Cardiac muscle cell (in vitro differentiated cells and primary cell): ENCODE results near the gene RPL37A. TPM values are rescaled to one million over a fixed set of nuclear protein-coding genes. Genes with fewer than 3 reads are reported as not detected.

Experiments used
- DNase-seq, 2 donors: peaks; one replicate each; pipeline versions ENCODE4 v3.0.0 to v3.0.0-alpha.2; 2010 to 2017; ENCODE audit warnings: low read depth in 1 of 2, low spot score in 1 of 2
- H3K27ac ChIP-seq: fragments of 200-600 bp; sonication (generic); 2 replicates; pipeline ENCODE4 v1.5.1; 2016
- H3K27me3 ChIP-seq: fragments of 200-600 bp; sonication (generic); 2 replicates; pipeline ENCODE4 v1.6.0; 2016; ENCODE audit warnings: control low read depth
- H3K36me3 ChIP-seq: fragments of 200-600 bp; sonication (generic); 2 replicates; pipeline ENCODE4 v1.5.1; 2016; ENCODE audit warnings: control low read depth
- H3K4me1 ChIP-seq: fragments of 200-600 bp; sonication (generic); 2 replicates; pipeline ENCODE4 v1.8.1; 2017; ENCODE audit warnings: low read depth, mild to moderate bottlenecking, mixed run types
- H3K4me3 ChIP-seq: fragments of 200-600 bp; sonication (generic); 2 replicates; pipeline ENCODE4 v1.5.1; 2016; ENCODE audit warnings: mild to moderate bottlenecking
- H3K9me3 ChIP-seq: fragments of 200-600 bp; sonication (generic); 2 replicates; pipeline ENCODE4 v1.5.1; 2017; ENCODE audit warnings: low read depth, mild to moderate bottlenecking, control low read depth
- polyA plus RNA-seq: library from polyadenylated mRNA; unstranded; fragments of >200 nt; fragmentation: Nextera tagmentation; extraction: Ambion mirVana; gene quantifications from 2 replicates; pipeline ENCODE4 v1.2.1, GENCODE V29; 2016
- total RNA-seq: library from RNA; depleted of rRNA; stranded (reverse); fragments of >200 nt; gene quantifications from 2 replicates; pipeline ENCODE4 v1.2.3, GENCODE V29; 2016
- TF ChIP-seq, protein P1 (sequence below): IDR thresholded peaks from 2 replicates; pipeline ENCODE4 v1.5.1; 2012; ENCODE audit warnings: low read depth, mild to moderate bottlenecking, low read length

RPL37A gene
- total and polyA plus RNA-seq, 2 experiments from 2014 or later, result 685 to 1,245 TPM

DNA sequence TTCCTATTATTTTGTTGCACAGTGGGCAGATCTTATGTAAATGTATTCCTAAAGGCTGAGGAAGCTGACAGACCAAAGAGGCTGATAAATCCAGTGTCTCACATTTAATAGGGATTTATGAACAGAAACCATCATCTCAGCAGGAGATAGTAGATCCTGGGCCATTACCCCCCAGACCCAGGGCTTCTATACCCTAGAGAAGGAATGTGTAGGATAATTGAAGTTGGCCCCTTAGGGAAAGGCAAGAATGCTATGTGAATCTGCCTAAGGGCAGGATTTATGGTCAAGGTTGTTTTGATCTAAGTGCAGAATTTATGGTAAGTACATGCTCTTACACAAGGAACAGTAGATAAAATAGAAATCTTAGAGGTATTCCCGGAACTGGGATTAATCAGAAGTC, 29.0 kb downstream of the RPL37A start:
- TF ChIP-seq, protein P1, sequence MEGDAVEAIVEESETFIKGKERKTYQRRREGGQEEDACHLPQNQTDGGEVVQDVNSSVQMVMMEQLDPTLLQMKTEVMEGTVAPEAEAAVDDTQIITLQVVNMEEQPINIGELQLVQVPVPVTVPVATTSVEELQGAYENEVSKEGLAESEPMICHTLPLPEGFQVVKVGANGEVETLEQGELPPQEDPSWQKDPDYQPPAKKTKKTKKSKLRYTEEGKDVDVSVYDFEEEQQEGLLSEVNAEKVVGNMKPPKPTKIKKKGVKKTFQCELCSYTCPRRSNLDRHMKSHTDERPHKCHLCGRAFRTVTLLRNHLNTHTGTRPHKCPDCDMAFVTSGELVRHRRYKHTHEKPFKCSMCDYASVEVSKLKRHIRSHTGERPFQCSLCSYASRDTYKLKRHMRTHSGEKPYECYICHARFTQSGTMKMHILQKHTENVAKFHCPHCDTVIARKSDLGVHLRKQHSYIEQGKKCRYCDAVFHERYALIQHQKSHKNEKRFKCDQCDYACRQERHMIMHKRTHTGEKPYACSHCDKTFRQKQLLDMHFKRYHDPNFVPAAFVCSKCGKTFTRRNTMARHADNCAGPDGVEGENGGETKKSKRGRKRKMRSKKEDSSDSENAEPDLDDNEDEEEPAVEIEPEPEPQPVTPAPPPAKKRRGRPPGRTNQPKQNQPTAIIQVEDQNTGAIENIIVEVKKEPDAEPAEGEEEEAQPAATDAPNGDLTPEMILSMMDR, result no peak
- H3K27ac ChIP-seq, result no peak overlapping the region
- H3K4me3 ChIP-seq, result no peak overlapping the region
- no peaks in the 10 kb centered on the region for H3K9me3 ChIP-seq
- H3K27me3 ChIP-seq, result no peaks in the 10 kb centered on the region
- no peaks in the 10 kb centered on the region for H3K36me3 ChIP-seq
- no peak for DNase-seq
- peaks cover 22% of the 10 kb centered on the region for H3K4me1 ChIP-seq

GRCh38 chr2:216532562-216532961, 33.9 kb downstream of the RPL37A start:
- TF ChIP-seq, protein P1, result no peak
- H3K36me3 ChIP-seq, result no peaks in the 10 kb centered on the region
- H3K4me3 ChIP-seq, result no peak overlapping the region
- peak overlapping the region; percentile 44 for H3K27ac ChIP-seq
- no peak for DNase-seq
- H3K4me1 ChIP-seq, result peaks cover 57% of the 10 kb centered on the region
- no peaks in the 10 kb centered on the region for H3K27me3 ChIP-seq
- no peaks in the 10 kb centered on the region for H3K9me3 ChIP-seq

GRCh38 chr2:216533609-216534008, 35.0 kb downstream of the RPL37A start:
- DNase-seq, result no peak
- H3K27ac ChIP-seq, result peak overlapping the region; percentile 53
- TF ChIP-seq, protein P1, result no peak
- H3K27me3 ChIP-seq, result no peaks in the 10 kb centered on the region
- H3K4me3 ChIP-seq, result no peak overlapping the region
- no peaks in the 10 kb centered on the region for H3K9me3 ChIP-seq
- H3K36me3 ChIP-seq, result no peaks in the 10 kb centered on the region
- H3K4me1 ChIP-seq, result peaks cover 52% of the 10 kb centered on the region

DNA sequence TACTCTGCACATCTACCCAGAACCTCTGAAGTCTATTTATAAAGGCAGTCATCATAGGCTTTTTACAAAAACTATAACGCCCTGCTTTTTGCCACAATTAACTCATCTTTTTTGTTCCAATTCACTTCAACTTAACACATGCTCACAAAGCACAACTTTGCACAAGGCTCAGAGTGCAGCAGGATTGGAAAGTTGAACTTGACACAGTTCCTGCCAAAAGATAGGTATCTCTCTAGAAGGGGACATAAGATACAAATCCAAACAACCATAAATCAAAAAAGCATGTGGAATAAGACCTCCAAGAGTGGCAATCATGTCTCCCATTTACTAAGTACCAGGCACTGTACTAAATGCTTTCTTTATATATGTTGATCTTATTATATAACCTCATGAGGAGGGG, 36.2 kb downstream of the RPL37A start:
- H3K4me1 ChIP-seq, result peaks cover 52% of the 10 kb centered on the region
- peak overlapping the region; percentile 10 for H3K27ac ChIP-seq
- DNase-seq, result no peak
- no peaks in the 10 kb centered on the region for H3K27me3 ChIP-seq
- H3K9me3 ChIP-seq, result no peaks in the 10 kb centered on the region
- TF ChIP-seq, protein P1, result no peak
- no peak overlapping the region for H3K4me3 ChIP-seq
- no peaks in the 10 kb centered on the region for H3K36me3 ChIP-seq

DNA sequence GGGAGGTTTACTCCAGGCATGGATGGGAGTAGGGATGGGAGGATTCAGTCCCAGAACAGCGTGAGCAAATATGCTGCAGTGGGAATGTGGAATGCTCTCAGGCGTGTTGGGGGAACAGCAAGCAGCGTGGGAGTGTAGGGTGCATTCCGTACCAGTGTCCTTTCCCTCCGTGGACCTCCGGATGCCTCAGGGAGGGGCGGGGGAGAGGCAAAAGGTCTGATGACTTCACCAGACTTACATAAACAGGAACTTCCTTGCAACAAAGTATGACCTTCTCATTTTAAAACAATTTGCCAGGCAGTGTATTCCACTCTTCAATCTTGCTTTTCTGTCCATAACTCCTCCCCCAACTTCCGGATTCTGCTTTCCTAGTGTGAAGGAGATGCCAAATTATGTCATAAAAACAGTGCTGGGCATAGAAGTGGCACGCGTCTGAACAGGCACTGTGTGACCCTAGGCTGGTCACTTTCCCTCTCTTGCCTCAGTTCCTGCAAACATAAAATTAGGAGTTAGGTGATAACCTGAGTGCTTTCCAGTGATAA, 36.9 kb downstream of the RPL37A start:
- peaks cover 52% of the 10 kb centered on the region for H3K4me1 ChIP-seq

More for the DNA sequence above, 36.9 kb downstream of the RPL37A start:
- Histone ChIP-seq H3K9me3 (no peaks in the 10 kb centered on the region), H3K4me3 (no peak overlapping the region), H3K27me3 (no peaks in the 10 kb centered on the region), H3K27ac (peak overlapping the region; percentile 10), H3K36me3 (no peaks in the 10 kb centered on the region)
- DNase-seq, result peak in 1 of 2 donors; percentile 96
- TF ChIP-seq, protein P1, result no peak
